HEK293T (cell line): Measurements from ENCODE around the gene POLR1B.

ENCODE experiments used
- CTCF ChIA-PET: fragments of 350-600 bp; formaldehyde crosslinking; extraction: SDS; loops from one replicate; lab custom pipeline; 2021; ENCODE audit warnings: antibody characterized with exemption, inconsistent platforms; lab: Yijun Ruan, JAX
- POLR2A ChIA-PET: fragments of 350-600 bp; formaldehyde crosslinking; extraction: SDS; loops from one replicate; lab custom pipeline; 2020; ENCODE audit warnings: antibody characterized with exemption, inconsistent platforms; lab: Yijun Ruan, JAX
- DNase-seq: peaks from one replicate; pipeline ENCODE4 v3.0.0; 2012; ENCODE audit warnings: mixed read lengths; ENCODE audit errors: extremely low spot score
- ARNT ChIP-seq: fragments of 450-650 bp; IDR thresholded peaks from 2 replicates; pipeline ENCODE4 v1.6.1; 2017; ENCODE audit warnings: mild to moderate bottlenecking
- BHLHE40 ChIP-seq: fragments of 450-650 bp; IDR thresholded peaks from 2 replicates; pipeline ENCODE4 v1.6.1; 2016; ENCODE audit warnings: mild to moderate bottlenecking, moderate library complexity, borderline replicate concordance
- CTBP1 ChIP-seq: fragments of 450-650 bp; IDR thresholded peaks from 2 replicates; pipeline ENCODE4 v1.6.1; 2016; ENCODE audit warnings: borderline replicate concordance
- ELF4 ChIP-seq: fragments of 450-650 bp; IDR thresholded peaks from 2 replicates; pipeline ENCODE4 v1.6.1; 2017; ENCODE audit warnings: antibody characterized with exemption
- FOXA1 ChIP-seq: fragments of 450-650 bp; IDR thresholded peaks from 2 replicates; pipeline ENCODE4 v1.6.1; 2016; ENCODE audit warnings: mild to moderate bottlenecking
- FOXK2 ChIP-seq: fragments of 450-650 bp; IDR thresholded peaks from 2 replicates; pipeline ENCODE4 v1.6.1; 2016; ENCODE audit warnings: mild to moderate bottlenecking
- FOXM1 ChIP-seq: fragments of 450-650 bp; IDR thresholded peaks from 2 replicates; pipeline ENCODE4 v1.6.1; 2017; ENCODE audit warnings: mild to moderate bottlenecking, borderline replicate concordance
- L3MBTL2 ChIP-seq: fragments of 450-650 bp; conservative IDR thresholded peaks from 2 replicates; pipeline ENCODE4 v1.6.1; 2016; ENCODE audit warnings: mild to moderate bottlenecking
- LEF1 ChIP-seq: fragments of 450-650 bp; IDR thresholded peaks from 2 replicates; pipeline ENCODE4 v1.6.1; 2017; ENCODE audit warnings: mild to moderate bottlenecking, borderline replicate concordance
- NFRKB ChIP-seq: fragments of 450-650 bp; IDR thresholded peaks from 2 replicates; pipeline ENCODE4 v1.6.1; 2016; ENCODE audit warnings: mild to moderate bottlenecking, moderate library complexity
- PKNOX1 ChIP-seq: fragments of 450-650 bp; IDR thresholded peaks from 2 replicates; pipeline ENCODE4 v1.6.1; 2016
- SP1 ChIP-seq: fragments of 450-650 bp; IDR thresholded peaks from 2 replicates; pipeline ENCODE4 v1.6.1; 2017
- SUZ12 ChIP-seq: fragments of 450-650 bp; IDR thresholded peaks from 2 replicates; pipeline ENCODE4 v1.6.1; 2016; ENCODE audit warnings: mild to moderate bottlenecking
- TARDBP ChIP-seq: fragments of 450-650 bp; IDR thresholded peaks from 2 replicates; pipeline ENCODE4 v1.6.1; 2016
- ZNF384 ChIP-seq: fragments of 450-650 bp; IDR thresholded peaks from 2 replicates; pipeline ENCODE4 v1.6.1; 2016

POLR1B gene

GRCh38 chr2:112572005-112572404, 29.7 kb downstream of the POLR1B start:
- ChIA-PET POLR2A (no interaction called here), CTCF (no interaction called here)
- DNase-seq: no peak
- TF ChIP-seq SUZ12 (no peak), CTBP1 (no peak)

GRCh38 chr2:112577756-112578155, 35.5 kb downstream of the POLR1B start:
- TF ChIP-seq FOXM1 (no peak), FOXA1 (no peak)
- no peak for DNase-seq
- POLR2A ChIA-PET: interaction anchor here (1.2 kb wide), 1 partner anchor 34 kb away, joined by 4 read pairs; no protein-coding TSS in a partner anchor
- CTCF ChIA-PET: no interaction called here

- CTCF ChIA-PET: no interaction called here
- no peak for DNase-seq
- POLR2A ChIA-PET: no interaction called here
- TF ChIP-seq ZNF384 (no peak), PKNOX1 (no peak), LEF1 (no peak), SP1 (no peak), L3MBTL2 (no peak), ELF4 (no peak), CTBP1 (no peak)
These were observed 37.0 kb downstream of the POLR1B start for GRCh38 chr2:112579241-112579640.

GRCh38 chr2:112580084-112580483, 37.8 kb downstream of the POLR1B start:
- no peak for TF ChIP-seq FOXK2
- TF ChIP-seq PKNOX1: no peak
- TF ChIP-seq SUZ12: no peak
- TF ChIP-seq NFRKB: no peak
- TF ChIP-seq ELF4: no peak
- no peak for TF ChIP-seq FOXM1
- TF ChIP-seq L3MBTL2: no peak
- no peak for TF ChIP-seq SP1
- TF ChIP-seq ARNT: no peak
- no peak for TF ChIP-seq FOXA1
- no peak for TF ChIP-seq TARDBP
- no peak for TF ChIP-seq ZNF384
- ChIA-PET CTCF (no interaction called here), POLR2A (no interaction called here)
- no peak for DNase-seq

GRCh38 chr2:112582314-112582746, 40.1 kb downstream of the POLR1B start:
- CTCF ChIA-PET: interaction anchor here (1.3 kb wide), 1 partner anchor 8 kb away, joined by 5 read pairs; no protein-coding TSS in a partner anchor
- peak; percentile 66 for TF ChIP-seq PKNOX1
- TF ChIP-seq NFRKB: no peak
- no peak for TF ChIP-seq ELF4
- peak; percentile 93 for TF ChIP-seq ZNF384
- no peak for TF ChIP-seq TARDBP
- peak; percentile 22 for DNase-seq
- POLR2A ChIA-PET: interaction anchor here (1.0 to 1.4 kb wide), 2 partner anchors 101 to 145 kb away, joined by 4 read pairs; no protein-coding TSS in a partner anchor

- TF ChIP-seq L3MBTL2 (no peak), TARDBP (no peak), SP1 (no peak), LEF1 (no peak), PKNOX1 (no peak), ZNF384 (no peak), SUZ12 (no peak), BHLHE40 (no peak), FOXA1 (no peak), FOXM1 (no peak), FOXK2 (no peak), CTBP1 (no peak), ARNT (no peak)
- CTCF ChIA-PET: interaction anchor here (0.6 to 1.3 kb wide), 2 partner anchors 9 to 463 kb away, joined by 3 to 5 read pairs; no protein-coding TSS in a partner anchor
- POLR2A ChIA-PET: interaction anchor here (0.5 to 2.5 kb wide), 16 partner anchors 9 to 329 kb away, joined by 3 to 8 read pairs (median 4); partner anchors contain the start of gene ZC3H8
- DNase-seq: no peak
These were observed 41.4 kb downstream of the POLR1B start for GRCh38 chr2:112583497-112584133.
